Measurements from ENCODE around the gene GNG7.

DNA sequence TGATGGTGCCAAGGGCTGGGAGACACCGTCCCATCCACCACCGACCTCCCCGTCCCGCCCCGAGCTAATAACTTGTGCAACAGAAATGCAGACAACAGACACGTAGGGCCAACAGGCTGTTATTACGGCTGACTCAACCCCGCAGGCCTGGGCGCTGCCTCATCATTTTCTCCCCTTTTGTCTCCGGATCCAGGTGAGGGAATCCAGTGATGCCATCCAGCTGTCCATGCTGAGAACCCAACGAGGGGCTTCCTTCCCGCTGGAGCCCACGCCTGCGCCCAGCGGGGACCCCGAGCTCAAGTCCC is 25.1 kb upstream of the GNG7 start:
- no peak for TF ChIP-seq EZH2 (IDR thresholded peaks at IDR 0.05; ENCODE audit: borderline replicate concordance, low read depth, low read length, severe bottlenecking)
- TF ChIP-seq, protein P1, sequence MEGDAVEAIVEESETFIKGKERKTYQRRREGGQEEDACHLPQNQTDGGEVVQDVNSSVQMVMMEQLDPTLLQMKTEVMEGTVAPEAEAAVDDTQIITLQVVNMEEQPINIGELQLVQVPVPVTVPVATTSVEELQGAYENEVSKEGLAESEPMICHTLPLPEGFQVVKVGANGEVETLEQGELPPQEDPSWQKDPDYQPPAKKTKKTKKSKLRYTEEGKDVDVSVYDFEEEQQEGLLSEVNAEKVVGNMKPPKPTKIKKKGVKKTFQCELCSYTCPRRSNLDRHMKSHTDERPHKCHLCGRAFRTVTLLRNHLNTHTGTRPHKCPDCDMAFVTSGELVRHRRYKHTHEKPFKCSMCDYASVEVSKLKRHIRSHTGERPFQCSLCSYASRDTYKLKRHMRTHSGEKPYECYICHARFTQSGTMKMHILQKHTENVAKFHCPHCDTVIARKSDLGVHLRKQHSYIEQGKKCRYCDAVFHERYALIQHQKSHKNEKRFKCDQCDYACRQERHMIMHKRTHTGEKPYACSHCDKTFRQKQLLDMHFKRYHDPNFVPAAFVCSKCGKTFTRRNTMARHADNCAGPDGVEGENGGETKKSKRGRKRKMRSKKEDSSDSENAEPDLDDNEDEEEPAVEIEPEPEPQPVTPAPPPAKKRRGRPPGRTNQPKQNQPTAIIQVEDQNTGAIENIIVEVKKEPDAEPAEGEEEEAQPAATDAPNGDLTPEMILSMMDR (IDR thresholded peaks at IDR 0.05; ENCODE audit: borderline replicate concordance, extremely low read depth, low read length, poor library complexity, severe bottlenecking): no peak
